Activated T-helper 1 cell treated with anti-CD3 and anti-CD28 coated beads, Interleukin-12 subunit alpha, Interleukin-12 subunit beta, Interleukin-2, Interleukin-4 antibody, amounts not matched to agents 30 ng/mL and 10 ng/mL and 1 ng/mL, durations not matched to agents 14 hours and 24 hours and 36 hours (primary cell): ENCODE data around the gene PCID2. TPM values are rescaled to one million over a fixed set of nuclear protein-coding genes. Genes with fewer than 3 reads are reported as not detected.

Source experiments
- DNase-seq: peaks from one replicate; pipeline ENCODE4 v3.0.0; 2021; ENCODE audit warnings: low spot score
- H3K27ac Mint-ChIP-seq: one replicate; pipeline ENCODE4 v1.8.0; 2021; ENCODE audit warnings: mild to moderate bottlenecking, mixed read lengths
- H3K27me3 Mint-ChIP-seq: one replicate; pipeline ENCODE4 v1.8.0; 2022; ENCODE audit warnings: mild to moderate bottlenecking, moderate library complexity, mixed read lengths; ENCODE audit not compliant: insufficient read depth
- H3K36me3 Mint-ChIP-seq: one replicate; pipeline ENCODE4 v1.8.0; 2021; ENCODE audit warnings: low read depth, mixed read lengths
- H3K4me1 Mint-ChIP-seq: one replicate; pipeline ENCODE4 v1.8.0; 2021; ENCODE audit warnings: low read depth, mixed read lengths
- H3K4me3 Mint-ChIP-seq: one replicate; pipeline ENCODE4 v1.8.0; 2021; ENCODE audit warnings: mild to moderate bottlenecking, moderate library complexity, mixed read lengths
- H3K9me3 Mint-ChIP-seq: one replicate; pipeline ENCODE4 v1.8.0; 2021; ENCODE audit warnings: mixed read lengths
- intact Hi-C: fragments of 100-400 bp; cut with micrococcal nuclease; formaldehyde crosslinking; loops from one replicate; pipeline ENCODE4 v1.15.1; 2024
- total RNA-seq: library from RNA; stranded (reverse); gene quantifications from 2 replicates; pipeline ENCODE4 v1.2.3, GENCODE V29; 2022

PCID2 gene
- total RNA-seq, 1 donor from 2014 or later = 71.5 TPM

- no peak overlapping the region for H3K27ac Mint-ChIP-seq
- peaks cover 64% of the 10 kb centered on the region for H3K36me3 Mint-ChIP-seq
- H3K4me1 Mint-ChIP-seq = peaks cover 48% of the 10 kb centered on the region
- H3K9me3 Mint-ChIP-seq = no peaks in the 10 kb centered on the region
- no peak for DNase-seq
- no peak overlapping the region for H3K4me3 Mint-ChIP-seq
- H3K27me3 Mint-ChIP-seq = no peaks in the 10 kb centered on the region
- intact Hi-C loops = no loop called here
Measured at GRCh38 chr13:113178070-113178895, 30.2 kb downstream of the PCID2 start.

- Mint-ChIP-seq H3K36me3 (peaks cover 56% of the 10 kb centered on the region), H3K9me3 (no peaks in the 10 kb centered on the region), H3K4me3 (no peak overlapping the region), H3K27me3 (no peaks in the 10 kb centered on the region), H3K27ac (no peak overlapping the region), H3K4me1 (peaks cover 44% of the 10 kb centered on the region)
- DNase-seq = no peak
- intact Hi-C loops = no loop called here
Measured at GRCh38 chr13:113176822-113177221, 31.6 kb downstream of the PCID2 start.

GRCh38 chr13:113176280-113176679 is 32.2 kb downstream of the PCID2 start:
- intact Hi-C loops = no loop called here
- H3K27ac Mint-ChIP-seq = peak overlapping the region; percentile 79
- no peak for DNase-seq
- H3K27me3 Mint-ChIP-seq = no peaks in the 10 kb centered on the region
- peak overlapping the region; percentile 23 for H3K4me3 Mint-ChIP-seq
- H3K36me3 Mint-ChIP-seq = peaks cover 53% of the 10 kb centered on the region
- H3K9me3 Mint-ChIP-seq = no peaks in the 10 kb centered on the region
- peaks cover 44% of the 10 kb centered on the region for H3K4me1 Mint-ChIP-seq

- no peaks in the 10 kb centered on the region for H3K9me3 Mint-ChIP-seq
- peaks cover 24% of the 10 kb centered on the region for H3K4me1 Mint-ChIP-seq
- no peak for DNase-seq
- H3K27ac Mint-ChIP-seq = no peak overlapping the region
- intact Hi-C loops = no loop called here
- H3K36me3 Mint-ChIP-seq = peaks cover 40% of the 10 kb centered on the region
- H3K27me3 Mint-ChIP-seq = no peaks in the 10 kb centered on the region
- H3K4me3 Mint-ChIP-seq = no peak overlapping the region
Measured at GRCh38 chr13:113172419-113172926, 36.0 kb downstream of the PCID2 start.

- H3K4me1 Mint-ChIP-seq = peaks cover 23% of the 10 kb centered on the region
- H3K9me3 Mint-ChIP-seq = no peaks in the 10 kb centered on the region
- H3K4me3 Mint-ChIP-seq = no peak overlapping the region
- no peaks in the 10 kb centered on the region for H3K27me3 Mint-ChIP-seq
- no peak overlapping the region for H3K27ac Mint-ChIP-seq
- DNase-seq = no peak
- intact Hi-C loops = no loop called here
- H3K36me3 Mint-ChIP-seq = peaks cover 40% of the 10 kb centered on the region
Measured at GRCh38 chr13:113171250-113172125, 37.0 kb downstream of the PCID2 start.

GRCh38 chr13:113170511-113170910 is 38.0 kb downstream of the PCID2 start:
- no peaks in the 10 kb centered on the region for H3K27me3 Mint-ChIP-seq
- H3K4me1 Mint-ChIP-seq = peaks cover 14% of the 10 kb centered on the region
- DNase-seq = no peak
- intact Hi-C loops = no loop called here
- no peaks in the 10 kb centered on the region for H3K9me3 Mint-ChIP-seq
- no peak overlapping the region for H3K4me3 Mint-ChIP-seq
- H3K27ac Mint-ChIP-seq = no peak overlapping the region
- peaks cover 30% of the 10 kb centered on the region for H3K36me3 Mint-ChIP-seq

GRCh38 chr13:113169277-113170272 is 38.9 kb downstream of the PCID2 start:
- no peaks in the 10 kb centered on the region for H3K9me3 Mint-ChIP-seq
- no peaks in the 10 kb centered on the region for H3K27me3 Mint-ChIP-seq
- intact Hi-C loops = no loop called here
- H3K4me1 Mint-ChIP-seq = peaks cover 9% of the 10 kb centered on the region
- peaks cover 23% of the 10 kb centered on the region for H3K36me3 Mint-ChIP-seq
- no peak for DNase-seq
- H3K27ac Mint-ChIP-seq = no peak overlapping the region
- H3K4me3 Mint-ChIP-seq = no peak overlapping the region

- intact Hi-C loops = no loop called here
- Mint-ChIP-seq H3K27ac (no peak overlapping the region), H3K9me3 (no peaks in the 10 kb centered on the region), H3K4me3 (no peak overlapping the region), H3K27me3 (no peaks in the 10 kb centered on the region), H3K4me1 (peaks cover 13% of the 10 kb centered on the region), H3K36me3 (peaks cover 18% of the 10 kb centered on the region)
- DNase-seq = no peak
Measured at GRCh38 chr13:113168211-113168610, 40.3 kb downstream of the PCID2 start.

- Mint-ChIP-seq H3K36me3 (peaks cover 18% of the 10 kb centered on the region), H3K4me1 (peaks cover 15% of the 10 kb centered on the region)
Measured at GRCh38 chr13:113167575-113167974, 40.9 kb downstream of the PCID2 start.

GRCh38 chr13:113167155-113167554 is 41.3 kb downstream of the PCID2 start:
- H3K4me3 Mint-ChIP-seq = no peak overlapping the region
- intact Hi-C loops = no loop called here
- no peak overlapping the region for H3K27ac Mint-ChIP-seq
- peaks cover 15% of the 10 kb centered on the region for H3K4me1 Mint-ChIP-seq
- H3K36me3 Mint-ChIP-seq = peaks cover 18% of the 10 kb centered on the region
- H3K27me3 Mint-ChIP-seq = no peaks in the 10 kb centered on the region
- H3K9me3 Mint-ChIP-seq = no peaks in the 10 kb centered on the region
- no peak for DNase-seq

More at GRCh38 chr13:113167575-113167974, 40.9 kb downstream of the PCID2 start:
- no peak for DNase-seq
- H3K4me3 Mint-ChIP-seq = no peak overlapping the region
- no peak overlapping the region for H3K27ac Mint-ChIP-seq
- intact Hi-C loops = no loop called here
- no peaks in the 10 kb centered on the region for H3K9me3 Mint-ChIP-seq
- H3K27me3 Mint-ChIP-seq = no peaks in the 10 kb centered on the region

- Mint-ChIP-seq H3K27ac (no peak overlapping the region), H3K9me3 (no peaks in the 10 kb centered on the region), H3K36me3 (peaks cover 18% of the 10 kb centered on the region), H3K27me3 (no peaks in the 10 kb centered on the region), H3K4me3 (no peak overlapping the region), H3K4me1 (peaks cover 15% of the 10 kb centered on the region)
- DNase-seq = no peak
- intact Hi-C loops = no loop called here
Measured at GRCh38 chr13:113166681-113167080, 41.8 kb downstream of the PCID2 start.

GRCh38 chr13:113166266-113166665 is 42.2 kb downstream of the PCID2 start:
- DNase-seq = no peak
- H3K27ac Mint-ChIP-seq = no peak overlapping the region
- H3K27me3 Mint-ChIP-seq = no peaks in the 10 kb centered on the region

More at GRCh38 chr13:113166266-113166665, 42.2 kb downstream of the PCID2 start:
- Mint-ChIP-seq H3K4me1 (peaks cover 17% of the 10 kb centered on the region), H3K9me3 (no peaks in the 10 kb centered on the region), H3K36me3 (peaks cover 18% of the 10 kb centered on the region), H3K4me3 (no peak overlapping the region)
- intact Hi-C loops = no loop called here
